Urinary bladder (tissue), 4 donors: Measurements from ENCODE around the gene GRK3. TPM values are rescaled to one million over a fixed set of nuclear protein-coding genes. Genes with fewer than 3 reads are reported as not detected.

Source experiments
- DNase-seq: peaks from one replicate; pipeline ENCODE4 v3.0.0-alpha.2; 2015; ENCODE audit errors: extremely low spot score
- H3K27ac ChIP-seq: one replicate; pipeline ENCODE4 v1.5.1; 2013; ENCODE audit warnings: low read depth, mild to moderate bottlenecking, moderate library complexity
- H3K36me3 ChIP-seq: one replicate; pipeline ENCODE4 v1.6.1; 2013; ENCODE audit warnings: mild to moderate bottlenecking, moderate library complexity; ENCODE audit not compliant: insufficient read depth
- H3K4me1 ChIP-seq: one replicate; pipeline ENCODE4 v1.6.1; 2013; ENCODE audit warnings: mild to moderate bottlenecking, moderate library complexity; ENCODE audit not compliant: insufficient read depth
- H3K4me3 ChIP-seq: one replicate; pipeline ENCODE4 v1.5.1; 2013; ENCODE audit warnings: low read depth, low read length
- WGBS: extraction: QIAGEN DNeasy Blood & Tissue Kit; methylation state at CpG from one replicate; pipeline ENCODE4 v1.1.7; 2013; 5-methylcytosine and 5-hydroxymethylcytosine counted together
- polyA plus RNA-seq: library from polyadenylated mRNA; stranded (reverse); fragments of 200-250 nt; gene quantifications from one replicate; pipeline ENCODE4 v1.2.3, GENCODE V29; 2013
- small RNA-seq: library from RNA; depleted of rRNA; stranded (forward); fragments of <200 nt; gene quantifications from one replicate; pipeline ENCODE3, GENCODE V24; 2014
- total RNA-seq: library from RNA; depleted of rRNA; stranded (reverse); fragments of >200 nt; gene quantifications from one replicate; pipeline ENCODE4 v1.2.3, GENCODE V29; 2014
- donor health status: healthy with polysubstance abuse.
- donor health status: healthy.

Gene GRK3
- total and polyA plus RNA-seq, 2 donors: 2.7 to 15.8 TPM

DNA sequence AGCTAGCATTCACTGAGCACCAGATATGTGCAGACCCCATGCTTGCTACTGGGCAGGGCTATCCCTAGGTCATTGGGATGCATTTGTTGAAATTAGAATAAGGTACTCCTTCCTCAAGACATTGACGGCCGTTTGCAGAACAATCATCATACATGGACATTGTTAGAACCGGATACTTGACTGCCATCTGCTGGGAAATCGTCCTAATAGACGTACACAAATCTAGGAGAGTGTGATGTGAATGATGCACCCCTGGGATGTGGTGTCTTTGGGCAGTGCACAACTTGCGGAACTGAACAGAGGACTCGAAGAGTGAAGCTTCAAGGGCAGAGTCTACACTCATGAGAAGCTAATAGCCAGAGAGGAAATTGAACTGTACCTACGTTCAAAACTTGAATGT is 213.4 kb downstream of the GRK3 start:
- Histone ChIP-seq H3K4me1 (no peaks in the 10 kb centered on the region), H3K36me3 (no peaks in the 10 kb centered on the region), H3K4me3 (no peak overlapping the region), H3K27ac (no peak overlapping the region)
- DNase-seq: no peak
- WGBS: 50% methylated on average over 8 of the region's 8 CpGs

Small RNAs within 50 kb of the gene (small RNA-seq; reads per million reads assigned to genes)
- not detected for gene RNA5SP494

Other genes starting within 250 kb of the GRK3 start
- gene MYO18B, start 177.5 kb downstream of the GRK3 start, total RNA-seq: 4.8 TPM
- gene MYO18B, start 177.5 kb downstream of the GRK3 start, polyA plus RNA-seq: 0.62 TPM